ENCODE data around the gene ATF7.

ATF7 gene

DNA sequence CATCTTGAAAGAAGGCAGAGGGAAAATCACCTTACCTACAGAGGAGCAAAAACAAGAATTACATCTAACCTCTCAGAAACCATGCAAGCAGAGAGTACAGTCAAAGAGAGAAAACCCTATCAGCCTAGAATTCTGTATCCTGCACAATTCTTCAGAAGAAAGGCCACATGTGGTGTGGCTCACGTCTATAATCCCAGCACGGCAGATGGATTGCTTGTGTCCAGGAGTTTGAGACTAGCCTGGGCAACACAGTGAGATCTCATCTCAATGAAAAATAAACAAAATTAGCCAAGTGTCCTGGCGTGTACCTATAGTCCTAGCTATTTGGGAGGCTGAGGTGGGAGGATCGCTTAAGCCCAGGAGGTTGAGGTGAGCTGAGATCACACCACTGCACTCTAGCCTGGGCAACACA lies 48.2 kb downstream of the ATF7 start:
- ATAC-seq: no peak
- no peak for TF ChIP-seq ZNF70 (CRISPR knock-in tag; IDR thresholded peaks at IDR 0.05)
- TF ChIP-seq, protein P1, sequence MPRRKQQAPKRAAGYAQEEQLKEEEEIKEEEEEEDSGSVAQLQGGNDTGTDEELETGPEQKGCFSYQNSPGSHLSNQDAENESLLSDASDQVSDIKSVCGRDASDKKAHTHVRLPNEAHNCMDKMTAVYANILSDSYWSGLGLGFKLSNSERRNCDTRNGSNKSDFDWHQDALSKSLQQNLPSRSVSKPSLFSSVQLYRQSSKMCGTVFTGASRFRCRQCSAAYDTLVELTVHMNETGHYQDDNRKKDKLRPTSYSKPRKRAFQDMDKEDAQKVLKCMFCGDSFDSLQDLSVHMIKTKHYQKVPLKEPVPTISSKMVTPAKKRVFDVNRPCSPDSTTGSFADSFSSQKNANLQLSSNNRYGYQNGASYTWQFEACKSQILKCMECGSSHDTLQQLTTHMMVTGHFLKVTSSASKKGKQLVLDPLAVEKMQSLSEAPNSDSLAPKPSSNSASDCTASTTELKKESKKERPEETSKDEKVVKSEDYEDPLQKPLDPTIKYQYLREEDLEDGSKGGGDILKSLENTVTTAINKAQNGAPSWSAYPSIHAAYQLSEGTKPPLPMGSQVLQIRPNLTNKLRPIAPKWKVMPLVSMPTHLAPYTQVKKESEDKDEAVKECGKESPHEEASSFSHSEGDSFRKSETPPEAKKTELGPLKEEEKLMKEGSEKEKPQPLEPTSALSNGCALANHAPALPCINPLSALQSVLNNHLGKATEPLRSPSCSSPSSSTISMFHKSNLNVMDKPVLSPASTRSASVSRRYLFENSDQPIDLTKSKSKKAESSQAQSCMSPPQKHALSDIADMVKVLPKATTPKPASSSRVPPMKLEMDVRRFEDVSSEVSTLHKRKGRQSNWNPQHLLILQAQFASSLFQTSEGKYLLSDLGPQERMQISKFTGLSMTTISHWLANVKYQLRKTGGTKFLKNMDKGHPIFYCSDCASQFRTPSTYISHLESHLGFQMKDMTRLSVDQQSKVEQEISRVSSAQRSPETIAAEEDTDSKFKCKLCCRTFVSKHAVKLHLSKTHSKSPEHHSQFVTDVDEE (CRISPR knock-in tag; IDR thresholded peaks at IDR 0.05): no peak

DNA sequence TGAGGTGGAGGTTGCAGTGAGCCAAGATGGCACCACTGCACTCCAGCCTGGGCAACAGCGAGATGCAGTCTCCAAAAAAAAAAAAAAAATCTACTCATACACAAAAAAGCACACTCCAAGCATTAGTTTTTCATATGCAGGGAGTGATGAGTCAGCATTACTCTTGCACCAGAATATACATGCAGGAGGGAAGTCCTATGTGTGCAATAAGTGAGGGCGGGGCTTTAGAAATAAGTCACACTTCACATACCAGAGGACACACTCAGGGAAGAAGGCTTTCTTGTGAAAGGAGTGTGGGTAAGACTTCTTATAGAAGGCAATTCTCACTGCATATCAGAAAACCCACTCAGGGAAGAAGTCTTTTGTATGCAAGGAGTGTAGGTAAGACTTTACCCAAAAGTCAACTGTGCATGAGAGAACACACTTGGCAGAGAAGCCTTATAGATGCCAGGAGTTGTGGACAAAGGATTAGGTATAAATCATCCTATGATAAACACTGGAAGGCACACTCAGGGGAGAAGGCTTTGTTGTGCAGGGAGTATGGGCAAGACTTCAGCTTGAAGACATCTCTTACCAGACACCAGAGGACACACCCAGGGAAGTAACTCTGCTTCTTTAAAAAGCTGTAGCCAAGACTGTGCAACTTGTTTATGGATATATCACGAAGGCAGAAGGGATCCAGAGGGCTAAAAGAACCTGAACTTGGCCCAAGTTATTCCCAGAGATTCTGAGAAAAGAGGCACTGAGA lies 50.5 kb downstream of the ATF7 start:
- TF ChIP-seq TOX (CRISPR knock-in tag; IDR thresholded peaks at IDR 0.05; ENCODE audit: borderline replicate concordance): no peak
- TF ChIP-seq, protein P2, sequence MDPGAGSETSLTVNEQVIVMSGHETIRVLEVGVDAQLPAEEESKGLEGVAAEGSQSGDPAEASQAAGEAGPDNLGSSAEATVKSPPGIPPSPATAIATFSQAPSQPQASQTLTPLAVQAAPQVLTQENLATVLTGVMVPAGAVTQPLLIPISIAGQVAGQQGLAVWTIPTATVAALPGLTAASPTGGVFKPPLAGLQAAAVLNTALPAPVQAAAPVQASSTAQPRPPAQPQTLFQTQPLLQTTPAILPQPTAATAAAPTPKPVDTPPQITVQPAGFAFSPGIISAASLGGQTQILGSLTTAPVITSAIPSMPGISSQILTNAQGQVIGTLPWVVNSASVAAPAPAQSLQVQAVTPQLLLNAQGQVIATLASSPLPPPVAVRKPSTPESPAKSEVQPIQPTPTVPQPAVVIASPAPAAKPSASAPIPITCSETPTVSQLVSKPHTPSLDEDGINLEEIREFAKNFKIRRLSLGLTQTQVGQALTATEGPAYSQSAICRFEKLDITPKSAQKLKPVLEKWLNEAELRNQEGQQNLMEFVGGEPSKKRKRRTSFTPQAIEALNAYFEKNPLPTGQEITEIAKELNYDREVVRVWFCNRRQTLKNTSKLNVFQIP (CRISPR knock-in tag; IDR thresholded peaks at IDR 0.05; ENCODE audit: borderline replicate concordance, low read depth): no peak
- ATAC-seq: no peak; the same call in 1 of the 3 replicates

DNA sequence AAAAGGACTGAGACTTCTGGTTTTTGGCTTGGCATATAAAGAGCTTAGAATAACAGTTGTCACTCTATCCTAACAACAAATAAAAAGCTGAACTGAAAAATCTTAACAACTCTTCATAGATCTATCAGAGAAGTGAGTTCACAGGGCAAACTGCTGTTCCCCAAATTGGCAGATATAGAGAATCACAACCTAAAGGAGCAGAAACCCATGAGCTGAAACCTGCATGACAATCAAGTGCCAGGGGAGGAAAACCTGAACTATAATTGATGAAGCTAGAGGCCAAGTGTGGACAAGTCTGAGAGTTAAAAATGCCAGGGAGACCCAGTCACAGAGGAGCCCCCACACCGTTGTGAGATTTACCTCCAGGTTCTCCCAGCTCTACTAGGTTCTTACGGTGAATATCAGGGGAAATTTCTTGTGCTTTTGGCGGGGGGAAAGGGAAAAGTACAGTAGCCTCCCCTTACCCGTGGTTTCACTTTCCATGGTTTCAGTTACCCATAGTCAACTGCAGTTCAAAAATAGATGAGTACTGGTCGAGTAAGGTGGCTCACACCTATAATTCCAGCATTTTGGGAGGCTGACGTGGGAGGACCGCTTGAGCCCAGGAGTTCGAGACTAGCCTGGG lies 53.9 kb downstream of the ATF7 start:
- no peak for TF ChIP-seq TCF4 (CRISPR knock-in tag; IDR thresholded peaks at IDR 0.05; ENCODE audit: borderline replicate concordance)
- no peak for TF ChIP-seq ZFP3 (CRISPR knock-in tag; IDR thresholded peaks at IDR 0.05)
- TF ChIP-seq RARB (CRISPR knock-in tag; IDR thresholded peaks at IDR 0.05): no peak
- TF ChIP-seq TOX (CRISPR knock-in tag; IDR thresholded peaks at IDR 0.05; ENCODE audit: borderline replicate concordance): no peak
- TF ChIP-seq, protein P2 (CRISPR knock-in tag; IDR thresholded peaks at IDR 0.05; ENCODE audit: borderline replicate concordance, low read depth): no peak
- TF ChIP-seq, protein P1 (CRISPR knock-in tag; IDR thresholded peaks at IDR 0.05): no peak
- TF ChIP-seq CSDC2 (CRISPR knock-in tag; IDR thresholded peaks at IDR 0.05): no peak
- no peak for TF ChIP-seq ZNF565 (CRISPR knock-in tag; conservative IDR thresholded peaks at IDR 0.05; ENCODE audit: low read depth)
- no peak for ATAC-seq

DNA sequence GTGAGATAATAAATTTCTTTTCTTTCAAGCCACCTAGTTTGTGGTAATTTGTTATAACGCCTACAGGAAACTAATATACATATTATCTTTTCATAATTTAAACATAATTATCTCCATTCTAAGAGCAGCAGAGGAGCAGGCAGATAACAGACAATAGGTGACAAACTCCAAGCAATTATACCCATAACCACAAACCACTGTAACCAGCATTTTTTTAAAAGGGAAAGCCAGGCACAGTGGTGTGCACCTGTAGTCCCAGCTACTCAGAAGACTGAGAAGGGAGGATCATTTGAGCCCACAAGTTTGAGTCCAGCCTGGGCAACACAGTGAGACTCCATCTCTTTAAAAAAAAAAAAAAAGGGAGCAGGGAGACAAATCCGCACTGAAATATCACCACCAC lies 54.9 kb downstream of the ATF7 start:
- TF ChIP-seq ZFP3 (CRISPR knock-in tag; IDR thresholded peaks at IDR 0.05): no peak
- no peak for TF ChIP-seq ZFP30 (CRISPR knock-in tag; IDR thresholded peaks at IDR 0.05)
- TF ChIP-seq, protein P2 (CRISPR knock-in tag; IDR thresholded peaks at IDR 0.05; ENCODE audit: borderline replicate concordance, low read depth): no peak
- TF ChIP-seq TCF4 (CRISPR knock-in tag; IDR thresholded peaks at IDR 0.05; ENCODE audit: borderline replicate concordance): no peak
- no peak for TF ChIP-seq ZNF8 (CRISPR knock-in tag; IDR thresholded peaks at IDR 0.05)
- TF ChIP-seq BACH2 (CRISPR knock-in tag; IDR thresholded peaks at IDR 0.05; ENCODE audit: borderline replicate concordance): no peak
- TF ChIP-seq ARNTL (CRISPR knock-in tag; IDR thresholded peaks at IDR 0.05; ENCODE audit: borderline replicate concordance, low read depth): no peak
- no peak for ATAC-seq
